MM.1S (cell line): ENCODE measurements around the gene YJEFN3.

Source experiments
- CTCF ChIP-seq: fragments of 300-600 bp; sonication (generic); IDR thresholded peaks from 2 replicates; pipeline ENCODE4 v1.5.1; 2016; ENCODE audit warnings: antibody characterized with exemption, low read length, mixed read lengths
- EZH2 ChIP-seq: fragments of 300-600 bp; sonication (generic); optimal IDR thresholded peaks from 2 replicates; pipeline ENCODE3; 2017; ENCODE audit warnings: low read depth, mild to moderate bottlenecking, antibody characterized with exemption, low read length, mixed read lengths
- EZH2phosphoT487 ChIP-seq: fragments of 300-600 bp; sonication (generic); IDR thresholded peaks from 2 replicates; pipeline ENCODE4 v1.6.1; 2018; ENCODE audit warnings: antibody characterized with exemption, low read length

GRCh38 chr19:19542507-19542906, 13.8 kb downstream of the YJEFN3 start:
- no peak for TF ChIP-seq CTCF
- TF ChIP-seq EZH2phosphoT487 = no peak
- TF ChIP-seq EZH2 = no peak
